AG04450 (cell line): ENCODE measurements around the gene LHX5. TPM values are rescaled to one million over a fixed set of nuclear protein-coding genes. Genes with fewer than 3 reads are reported as not detected.
A peak's percentile ranks its signal among the peaks of the same experiment; 100 is the strongest.

ENCODE experiments used
- CTCF ChIA-PET: fragments of 300-600, 350-600 bp; formaldehyde crosslinking; extraction: SDS; loops from one replicate; lab custom pipeline; 2022; ENCODE audit warnings: antibody characterized with exemption, inconsistent platforms; lab: Charles Lee
- POLR2A ChIA-PET: fragments of 350-600 bp; formaldehyde crosslinking; extraction: SDS; loops from one replicate; lab custom pipeline; 2021; ENCODE audit warnings: antibody characterized with exemption, inconsistent platforms; lab: Yijun Ruan, JAX
- DNase-seq: peaks from one replicate; pipeline ENCODE4 v3.0.0-alpha.2; 2011; ENCODE audit warnings: low read depth, low spot score
- H3K27ac ChIP-seq: one replicate; pipeline ENCODE4 v1.5.1; 2012; ENCODE audit warnings: low read depth, low read length, control low read depth
- H3K27me3 ChIP-seq: one replicate; pipeline ENCODE4 v1.6.0; 2012; ENCODE audit warnings: low read length; ENCODE audit not compliant: control insufficient read depth, insufficient read depth
- H3K4me3 ChIP-seq: 2 replicates; pipeline ENCODE4 v1.5.1; 2011; ENCODE audit warnings: mild to moderate bottlenecking, low read depth, low read length, control low read depth
- H3K9me3 ChIP-seq: 2 replicates; pipeline ENCODE4 v1.5.1; 2012; ENCODE audit warnings: low read length; ENCODE audit not compliant: control insufficient read depth, insufficient read depth
- CTCF ChIP-seq: IDR thresholded peaks from 2 replicates; pipeline ENCODE4 v1.5.1; 2011; ENCODE audit warnings: low read depth, low read length, control low read depth, inconsistent platforms
- polyA plus RNA-seq: library from polyadenylated mRNA; depleted of rRNA; stranded (reverse); fragments of >200 nt; gene quantifications from 2 replicates; pipeline ENCODE4 v1.2.3, GENCODE V29; 2011

LHX5 gene
- polyA plus RNA-seq, 1 experiment, result not detected

- Histone ChIP-seq H3K27ac (no peak overlapping the region), H3K9me3 (no peaks in the 10 kb centered on the region; the same call in 1 of the 2 replicates), H3K4me3 (no peak overlapping the region), H3K27me3 (peaks cover 98% of the 10 kb centered on the region)
- POLR2A ChIA-PET, result no interaction called here
- TF ChIP-seq CTCF, result no peak
- CTCF ChIA-PET, result no interaction called here
- DNase-seq, result no peak
Observed at GRCh38 chr12:113468365-113469223, 3.1 kb downstream of the LHX5 start.

GRCh38 chr12:113467502-113468364 is 3.9 kb downstream of the LHX5 start:
- TF ChIP-seq CTCF, result no peak
- H3K4me3 ChIP-seq, result peak overlapping the region; percentile 47
- ChIA-PET CTCF (no interaction called here), POLR2A (no interaction called here)
- no peak overlapping the region for H3K27ac ChIP-seq
- H3K27me3 ChIP-seq, result peaks cover 97% of the 10 kb centered on the region
- no peaks in the 10 kb centered on the region; the same call in 1 of the 2 replicates for H3K9me3 ChIP-seq
- no peak for DNase-seq

GRCh38 chr12:113467142-113467501 is 4.5 kb downstream of the LHX5 start:
- CTCF ChIA-PET, result no interaction called here
- POLR2A ChIA-PET, result no interaction called here
- Histone ChIP-seq H3K27ac (no peak overlapping the region), H3K9me3 (no peaks in the 10 kb centered on the region; the same call in 1 of the 2 replicates), H3K4me3 (peak overlapping the region; percentile 47), H3K27me3 (peaks cover 94% of the 10 kb centered on the region)
- TF ChIP-seq CTCF, result no peak
- DNase-seq, result no peak

GRCh38 chr12:113466454-113467141 is 5.1 kb downstream of the LHX5 start:
- ChIA-PET CTCF (interaction anchor here (0.8 kb wide), 1 partner anchor 269 kb away, joined by 3 read pairs; no protein-coding TSS in a partner anchor), POLR2A (no interaction called here)
- no peak overlapping the region; the same call in 1 of the 2 replicates for H3K4me3 ChIP-seq
- TF ChIP-seq CTCF, result no peak
- DNase-seq, result no peak
- H3K27ac ChIP-seq, result no peak overlapping the region
- H3K27me3 ChIP-seq, result peaks cover 90% of the 10 kb centered on the region
- no peaks in the 10 kb centered on the region; the same call in 1 of the 2 replicates for H3K9me3 ChIP-seq
